Gastroesophageal sphincter (tissue), 4 donors: ENCODE results near the gene ST8SIA5. TPM values are rescaled to one million over a fixed set of nuclear protein-coding genes. Genes with fewer than 3 reads are reported as not detected.

Source experiments
- ATAC-seq: fragments of 150-250 bp; one replicate; pipeline ENCODE4 v1.9.1; 2016; ENCODE audit warnings: mild to moderate bottlenecking, moderate library complexity
- H3K27ac ChIP-seq, 4 donors: fragments of 200-600 bp; sonication (generic) in 3 of 4; 1 replicate in 3 of 4; 2 replicates in 1 of 4; pipeline ENCODE4 v1.5.1; 2016 to 2019
- H3K27me3 ChIP-seq: fragments of 200-600 bp; sonication (generic); one replicate; pipeline ENCODE4 v1.5.1; 2019
- H3K36me3 ChIP-seq, 2 donors: fragments of 200-600 bp; sonication (generic); one replicate each; pipeline ENCODE4 v1.5.1; 2019; ENCODE audit warnings: control low read depth in 1 of 2
- H3K4me1 ChIP-seq, 3 donors: fragments of 200-600 bp; sonication (generic); 1 replicate in 2 of 3; 2 replicates in 1 of 3; pipeline ENCODE4 v1.5.1; 2016 to 2019; ENCODE audit warnings: control low read depth in 2 of 3
- H3K4me3 ChIP-seq, 2 donors: fragments of 200-600 bp; sonication (generic); one replicate each; pipeline ENCODE4 v1.5.1; 2019; ENCODE audit warnings: mild to moderate bottlenecking in 1 of 2, moderate library complexity in 1 of 2
- H3K9me3 ChIP-seq, 3 donors: fragments of 200-600 bp; sonication (generic); one replicate each; pipeline ENCODE4 v1.5.1; 2017 to 2019; ENCODE audit warnings: control low read depth in 2 of 3
- EP300 ChIP-seq: sonication (generic); formaldehyde crosslinking; IDR thresholded peaks from one replicate; pipeline ENCODE4 v1.6.1; 2017; ENCODE audit warnings: antibody characterized with exemption, mild to moderate bottlenecking
- POLR2A ChIP-seq, 2 donors: fragments of 450-650 bp; IDR thresholded peaks; one replicate each; pipeline ENCODE4 v1.6.1; 2017; ENCODE audit warnings: antibody characterized with exemption in 2 of 2, mild to moderate bottlenecking in 2 of 2, moderate library complexity in 1 of 2
- POLR2AphosphoS5 ChIP-seq: sonication (generic); formaldehyde crosslinking; IDR thresholded peaks from one replicate; pipeline ENCODE4 v1.6.1; 2017; ENCODE audit warnings: antibody characterized with exemption
- WGBS, 2 donors: methylation state at CpG; one replicate each; pipeline ENCODE4 v1.1.5; 2018; ENCODE audit warnings: low coverage in 1 of 2; 5-methylcytosine and 5-hydroxymethylcytosine counted together
- total RNA-seq, 4 donors: library from RNA; depleted of rRNA; stranded (reverse); fragments of >200 nt; gene quantifications; one replicate each; pipeline ENCODE4 v1.1.0, GENCODE V29; 2016
- TF ChIP-seq, protein P1 (sequence below), 4 experiments: fragments of 200-600 bp in 2 of 4; fragments of 450-650 bp in 2 of 4; sonication (generic) in 1 of 4; IDR thresholded peaks; one replicate each; pipeline ENCODE4 v1.5.1; 2017 to 2019; ENCODE audit warnings: antibody characterized with exemption in 4 of 4, mild to moderate bottlenecking in 2 of 4, moderate library complexity in 2 of 4

ST8SIA5 gene
- total RNA-seq, 4 donors from 2014 or later = 0.08 to 0.27 TPM; not detected in 2

DNA sequence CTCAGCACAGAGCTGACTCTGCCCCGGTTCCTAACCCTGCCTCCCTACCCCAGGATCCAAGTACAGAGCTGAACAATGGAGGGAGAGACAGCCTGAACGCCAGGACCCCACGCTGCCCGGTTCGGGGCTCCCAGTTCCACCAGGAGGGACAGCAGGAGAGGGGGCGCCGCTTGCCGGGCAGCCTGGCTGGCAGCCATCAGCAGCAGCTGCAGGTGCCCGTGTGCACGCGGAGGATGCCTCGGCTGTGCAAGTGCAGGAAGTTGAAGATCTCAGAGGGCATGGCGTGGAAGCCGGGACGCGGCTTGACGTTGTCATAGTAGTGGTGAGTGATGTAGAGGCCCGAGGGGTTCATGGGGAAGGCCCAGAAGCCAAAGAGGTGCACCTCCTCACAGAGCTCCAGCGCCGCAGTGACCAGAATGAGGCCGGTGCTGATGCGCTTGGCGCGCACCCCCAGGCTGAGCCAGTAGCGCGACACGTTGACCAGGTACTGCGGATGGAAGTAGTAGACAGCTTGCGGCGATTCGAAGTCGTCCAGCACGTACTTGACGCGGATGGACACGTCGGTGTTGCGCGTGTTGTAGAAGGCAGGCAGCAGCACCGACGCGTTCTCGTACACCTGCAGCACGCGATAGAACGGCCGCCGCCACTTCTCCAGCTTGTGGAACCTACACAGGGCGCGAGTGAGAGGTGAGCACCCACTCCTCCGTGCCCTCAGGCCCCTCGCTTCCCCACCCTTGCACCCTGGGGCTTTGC is 76.8 kb downstream of the ST8SIA5 start:
- H3K36me3 ChIP-seq = no peaks in the 10 kb centered on the region
- WGBS, 2 donors = 92% methylated on average over 28 of the region's 52 CpGs; no CpG with 5 or more reads in 1 of the 2 donors
- no peak for ATAC-seq

DNA sequence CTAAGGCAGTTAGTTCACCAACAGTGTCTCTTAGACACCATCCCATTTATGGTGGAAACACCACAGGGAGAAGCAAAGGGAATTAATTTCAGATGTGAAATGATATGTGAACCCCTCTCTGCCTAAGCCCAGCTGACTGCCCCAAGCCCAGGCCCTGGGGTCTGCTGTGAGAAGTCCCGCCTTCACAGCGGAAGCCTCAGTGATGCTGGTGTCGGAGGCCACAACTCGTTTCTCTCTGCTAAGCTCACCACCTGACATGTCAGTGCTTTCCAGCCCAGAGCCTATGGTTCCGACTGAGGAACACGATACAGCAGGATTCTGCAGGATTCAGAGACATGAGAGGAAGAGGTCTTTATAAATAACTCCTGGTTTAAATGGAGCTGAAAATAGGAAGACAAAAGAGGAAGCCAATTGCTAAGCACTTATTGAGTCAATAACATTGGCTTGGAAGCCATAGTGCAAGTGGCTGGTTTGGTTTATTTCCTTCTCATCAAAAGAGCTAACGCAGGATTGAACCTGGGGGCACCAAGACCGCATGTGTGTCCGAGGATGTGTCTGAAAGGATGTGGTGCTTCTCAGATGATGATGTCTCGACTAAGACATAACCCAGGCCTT is 78.0 kb downstream of the ST8SIA5 start:
- ATAC-seq = no peak
- Histone ChIP-seq H3K27ac (no peak overlapping the region), H3K4me3 (no peak overlapping the region), H3K27me3 (no peaks in the 10 kb centered on the region), H3K4me1 (no peaks in the 10 kb centered on the region), H3K36me3 (no peaks in the 10 kb centered on the region), H3K9me3 (no peaks in the 10 kb centered on the region)
- no peak for TF ChIP-seq POLR2AphosphoS5
- TF ChIP-seq, protein P1, sequence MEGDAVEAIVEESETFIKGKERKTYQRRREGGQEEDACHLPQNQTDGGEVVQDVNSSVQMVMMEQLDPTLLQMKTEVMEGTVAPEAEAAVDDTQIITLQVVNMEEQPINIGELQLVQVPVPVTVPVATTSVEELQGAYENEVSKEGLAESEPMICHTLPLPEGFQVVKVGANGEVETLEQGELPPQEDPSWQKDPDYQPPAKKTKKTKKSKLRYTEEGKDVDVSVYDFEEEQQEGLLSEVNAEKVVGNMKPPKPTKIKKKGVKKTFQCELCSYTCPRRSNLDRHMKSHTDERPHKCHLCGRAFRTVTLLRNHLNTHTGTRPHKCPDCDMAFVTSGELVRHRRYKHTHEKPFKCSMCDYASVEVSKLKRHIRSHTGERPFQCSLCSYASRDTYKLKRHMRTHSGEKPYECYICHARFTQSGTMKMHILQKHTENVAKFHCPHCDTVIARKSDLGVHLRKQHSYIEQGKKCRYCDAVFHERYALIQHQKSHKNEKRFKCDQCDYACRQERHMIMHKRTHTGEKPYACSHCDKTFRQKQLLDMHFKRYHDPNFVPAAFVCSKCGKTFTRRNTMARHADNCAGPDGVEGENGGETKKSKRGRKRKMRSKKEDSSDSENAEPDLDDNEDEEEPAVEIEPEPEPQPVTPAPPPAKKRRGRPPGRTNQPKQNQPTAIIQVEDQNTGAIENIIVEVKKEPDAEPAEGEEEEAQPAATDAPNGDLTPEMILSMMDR (IDR thresholded peaks at IDR 0.05) = no peak
- no peak for TF ChIP-seq EP300
- TF ChIP-seq POLR2A (IDR thresholded peaks at IDR 0.05) = no peak
- WGBS, 2 donors = 76% methylated on average over 10 of the region's 10 CpGs; no CpG with 5 or more reads in 1 of the 2 donors

More for the DNA sequence above, 76.8 kb downstream of the ST8SIA5 start:
- H3K4me1 ChIP-seq = no peaks in the 10 kb centered on the region
- H3K9me3 ChIP-seq = no peaks in the 10 kb centered on the region
- H3K27me3 ChIP-seq = no peaks in the 10 kb centered on the region
- no peak overlapping the region for H3K4me3 ChIP-seq
- no peak for TF ChIP-seq EP300
- H3K27ac ChIP-seq = no peak overlapping the region

DNA sequence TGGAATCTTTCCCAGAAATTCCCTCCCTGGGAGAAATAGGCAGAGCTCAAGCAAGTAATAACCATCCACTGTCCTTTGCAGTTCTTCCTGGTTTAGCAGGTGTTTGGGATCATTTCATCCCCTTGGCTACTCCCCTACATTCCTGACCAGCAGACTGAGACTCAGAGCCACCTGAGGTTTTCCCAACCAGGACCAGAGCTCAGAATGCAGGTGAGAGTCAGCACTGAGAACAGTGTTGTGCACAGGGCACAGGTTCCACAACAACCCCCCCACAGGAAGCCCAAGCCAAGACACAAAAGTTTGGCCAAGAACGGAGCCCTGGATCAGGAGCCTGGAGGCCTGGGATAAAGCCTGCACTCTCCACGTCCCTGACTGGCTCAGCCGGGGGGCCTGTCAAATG is 78.8 kb downstream of the ST8SIA5 start:
- no peak overlapping the region for H3K4me3 ChIP-seq
- H3K27me3 ChIP-seq = no peaks in the 10 kb centered on the region
- no peaks in the 10 kb centered on the region for H3K9me3 ChIP-seq
- 40% methylated on average over 1 of the region's 3 CpGs; no CpG with 5 or more reads in 1 of the 2 donors for WGBS, 2 donors
- no peaks in the 10 kb centered on the region for H3K4me1 ChIP-seq
- TF ChIP-seq EP300 (no peak), POLR2AphosphoS5 (no peak), POLR2A (IDR thresholded peaks at IDR 0.05) (no peak)
- TF ChIP-seq, protein P1 (IDR thresholded peaks at IDR 0.05) = no peak
- no peak for ATAC-seq
- no peak overlapping the region for H3K27ac ChIP-seq
- no peaks in the 10 kb centered on the region for H3K36me3 ChIP-seq

DNA sequence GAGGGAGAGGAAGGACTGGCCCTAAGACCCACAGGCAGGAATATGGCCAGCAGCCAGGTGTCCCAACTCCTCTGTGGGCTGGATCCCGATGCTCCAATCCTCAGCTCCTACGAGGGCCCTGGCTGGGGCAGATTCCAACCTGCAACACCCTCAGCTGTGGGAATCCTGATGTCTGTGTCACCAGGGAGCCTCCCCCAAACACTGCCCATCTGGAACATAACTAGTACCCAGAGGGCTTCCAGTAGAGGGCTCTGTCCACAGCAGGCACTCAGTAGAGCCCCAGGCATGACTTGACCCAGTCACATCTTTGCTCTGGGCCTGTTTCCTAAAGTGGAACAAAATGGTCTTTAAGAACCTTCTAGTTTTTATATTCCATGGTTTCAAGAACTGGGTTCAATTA is 79.2 kb downstream of the ST8SIA5 start:
- TF ChIP-seq POLR2A (IDR thresholded peaks at IDR 0.05) = no peak
- H3K27ac ChIP-seq = no peak overlapping the region
- H3K4me3 ChIP-seq = no peak overlapping the region
- no peaks in the 10 kb centered on the region for H3K36me3 ChIP-seq
- H3K4me1 ChIP-seq = no peaks in the 10 kb centered on the region
- no peaks in the 10 kb centered on the region for H3K27me3 ChIP-seq
- WGBS, 2 donors = no CpG with 5 or more reads among the region's 2 CpGs
- no peak for ATAC-seq
- H3K9me3 ChIP-seq = no peaks in the 10 kb centered on the region

DNA sequence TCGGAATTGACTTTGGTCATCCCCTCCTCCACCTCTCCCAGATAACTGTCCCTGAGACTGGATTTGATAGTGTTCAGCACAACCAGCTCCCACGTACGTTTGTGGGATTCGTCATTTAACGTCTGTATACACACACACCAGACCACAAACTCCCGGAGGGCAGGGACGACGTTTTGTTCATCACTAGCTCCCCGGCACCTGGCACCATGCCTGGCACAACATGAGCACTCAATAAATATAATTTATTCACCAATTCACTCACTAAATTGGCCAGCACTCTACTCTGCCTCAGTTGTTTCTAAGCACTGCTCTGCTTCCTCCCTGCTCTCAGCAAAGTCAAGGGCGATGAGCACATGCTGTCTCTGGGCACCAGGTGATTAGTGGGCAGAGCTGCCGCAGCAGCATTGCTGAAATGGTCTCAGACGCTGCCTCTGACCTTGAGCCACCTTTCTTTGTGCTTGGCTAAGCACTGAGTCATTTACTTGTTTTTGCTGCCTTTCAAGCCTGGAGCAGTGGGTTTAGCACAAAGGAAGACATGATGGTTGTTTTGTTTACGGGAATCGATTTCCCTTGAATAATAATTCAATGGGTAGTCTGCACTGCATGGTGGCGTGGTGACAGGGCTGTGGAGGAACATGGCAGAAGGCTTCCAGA is 80.5 kb downstream of the ST8SIA5 start:
- no peak overlapping the region for H3K27ac ChIP-seq
- no peaks in the 10 kb centered on the region for H3K27me3 ChIP-seq
- no peaks in the 10 kb centered on the region for H3K9me3 ChIP-seq
- ATAC-seq = no peak
- TF ChIP-seq POLR2A (IDR thresholded peaks at IDR 0.05) (no peak), POLR2AphosphoS5 (no peak), EP300 (no peak)
- TF ChIP-seq, protein P1 (IDR thresholded peaks at IDR 0.05) = no peak
- H3K4me3 ChIP-seq = no peak overlapping the region
- 63 to 69% methylated on average over 6 to 11 of the region's 15 CpGs for WGBS, 2 donors
- H3K36me3 ChIP-seq = no peaks in the 10 kb centered on the region
- no peaks in the 10 kb centered on the region for H3K4me1 ChIP-seq
